Glutamatergic neuron (in vitro differentiated cells): ENCODE measurements around the gene IGFALS. TPM values are rescaled to one million over a fixed set of nuclear protein-coding genes. Genes with fewer than 3 reads are reported as not detected.

ENCODE experiments used
- DNase-seq: peaks from one replicate; pipeline ENCODE4 v3.0.0; 2022
- H3K27ac Mint-ChIP-seq: one replicate; pipeline ENCODE4 v1.8.0; 2020; ENCODE audit warnings: mild to moderate bottlenecking, mixed read lengths, inconsistent platforms; ENCODE audit not compliant: unreplicated experiment
- H3K27me3 Mint-ChIP-seq: one replicate; pipeline ENCODE4 v1.8.0; 2020; ENCODE audit warnings: mild to moderate bottlenecking, moderate library complexity, mixed read lengths, inconsistent platforms; ENCODE audit not compliant: unreplicated experiment
- H3K36me3 Mint-ChIP-seq: one replicate; pipeline ENCODE4 v1.8.0; 2020; ENCODE audit warnings: mild to moderate bottlenecking, mixed read lengths, inconsistent platforms; ENCODE audit not compliant: unreplicated experiment
- H3K4me1 Mint-ChIP-seq: one replicate; pipeline ENCODE4 v1.8.0; 2020; ENCODE audit warnings: mild to moderate bottlenecking, low read depth, mixed read lengths, inconsistent platforms; ENCODE audit not compliant: unreplicated experiment
- H3K4me3 Mint-ChIP-seq: one replicate; pipeline ENCODE4 v1.8.0; 2020; ENCODE audit warnings: mild to moderate bottlenecking, mixed read lengths, inconsistent platforms; ENCODE audit not compliant: unreplicated experiment
- H3K9me3 Mint-ChIP-seq: one replicate; pipeline ENCODE4 v1.8.0; 2020; ENCODE audit warnings: mild to moderate bottlenecking, moderate library complexity, mixed read lengths, inconsistent platforms; ENCODE audit not compliant: unreplicated experiment
- CTCF ChIP-seq: fragments of 200-600 bp; sonication (generic); IDR thresholded peaks from one replicate; pipeline ENCODE4 v1.5.0; 2021; ENCODE audit not compliant: partially characterized antibody, unreplicated experiment
- total RNA-seq: library from RNA; stranded (reverse); fragmentation: NEBNext Ultra II Directional; extraction: Animal tissue kit (Norgen Biotek cat#: 25700); gene quantifications from one replicate; pipeline ENCODE4 v1.2.1, GENCODE V29; 2021; ENCODE audit not compliant: unreplicated experiment

Gene IGFALS
- total RNA-seq, 1 donor from 2014 or later, result 0.39 TPM

GRCh38 chr16:1816396-1817275, 23.1 kb upstream of the IGFALS start:
- no peak for DNase-seq
- no peaks in the 10 kb centered on the region for H3K36me3 Mint-ChIP-seq
- peaks cover 1% of the 10 kb centered on the region for H3K27me3 Mint-ChIP-seq
- H3K9me3 Mint-ChIP-seq, result peaks cover 5% of the 10 kb centered on the region
- TF ChIP-seq CTCF, result no peak
- no peak overlapping the region for H3K4me3 Mint-ChIP-seq
- H3K4me1 Mint-ChIP-seq, result peaks cover 3% of the 10 kb centered on the region
- H3K27ac Mint-ChIP-seq, result no peak overlapping the region

GRCh38 chr16:1815461-1815860, 22.0 kb upstream of the IGFALS start:
- H3K36me3 Mint-ChIP-seq, result no peaks in the 10 kb centered on the region
- no peak overlapping the region for H3K27ac Mint-ChIP-seq
- no peak for DNase-seq
- peaks cover 1% of the 10 kb centered on the region for H3K27me3 Mint-ChIP-seq
- H3K4me3 Mint-ChIP-seq, result no peak overlapping the region
- peaks cover 5% of the 10 kb centered on the region for H3K9me3 Mint-ChIP-seq
- TF ChIP-seq CTCF, result no peak
- H3K4me1 Mint-ChIP-seq, result peaks cover 3% of the 10 kb centered on the region

GRCh38 chr16:1812732-1813163, 19.2 kb upstream of the IGFALS start:
- no peaks in the 10 kb centered on the region for H3K36me3 Mint-ChIP-seq
- H3K4me1 Mint-ChIP-seq, result peaks cover 2% of the 10 kb centered on the region
- H3K4me3 Mint-ChIP-seq, result no peak overlapping the region
- no peak for TF ChIP-seq CTCF
- no peak overlapping the region for H3K27ac Mint-ChIP-seq
- DNase-seq, result peak; percentile 63
- peaks cover 1% of the 10 kb centered on the region for H3K27me3 Mint-ChIP-seq
- peaks cover 6% of the 10 kb centered on the region for H3K9me3 Mint-ChIP-seq

GRCh38 chr16:1810536-1810935, 17.0 kb upstream of the IGFALS start:
- H3K27ac Mint-ChIP-seq, result no peak overlapping the region
- peaks cover 6% of the 10 kb centered on the region for H3K9me3 Mint-ChIP-seq
- no peak for TF ChIP-seq CTCF
- H3K4me3 Mint-ChIP-seq, result no peak overlapping the region
- H3K36me3 Mint-ChIP-seq, result peaks cover 5% of the 10 kb centered on the region
- peaks cover 2% of the 10 kb centered on the region for H3K4me1 Mint-ChIP-seq
- no peaks in the 10 kb centered on the region for H3K27me3 Mint-ChIP-seq
- DNase-seq, result no peak

- Mint-ChIP-seq H3K27me3 (no peaks in the 10 kb centered on the region), H3K27ac (peak overlapping the region; percentile 62), H3K4me3 (no peak overlapping the region), H3K9me3 (peaks cover 3% of the 10 kb centered on the region), H3K4me1 (peaks cover 2% of the 10 kb centered on the region), H3K36me3 (peaks cover 5% of the 10 kb centered on the region)
- no peak for TF ChIP-seq CTCF
- DNase-seq, result no peak
These were observed 16.6 kb upstream of the IGFALS start for GRCh38 chr16:1810106-1810505.
